Endothelial cell (in vitro differentiated cells): Measurements from ENCODE around the gene MUS81. TPM values are rescaled to one million over a fixed set of nuclear protein-coding genes. Genes with fewer than 3 reads are reported as not detected.
A peak's percentile ranks its signal among the peaks of the same experiment; 100 is the strongest.
"Not testable (repeated sequence)": the region's sequence is repeated elsewhere in the genome, so short reads cannot be mapped to it uniquely, and the experiment has no call there.

Source experiments
- DNase-seq: peaks from one replicate; pipeline ENCODE4 v3.0.0; 2021; ENCODE audit warnings: low spot score
- H3K27ac Mint-ChIP-seq: one replicate; pipeline ENCODE4 v1.8.0; 2021; ENCODE audit warnings: mixed read lengths, inconsistent platforms; ENCODE audit not compliant: unreplicated experiment
- H3K27me3 Mint-ChIP-seq: one replicate; pipeline ENCODE4 v1.8.0; 2021; ENCODE audit warnings: mild to moderate bottlenecking, moderate library complexity, mixed read lengths, inconsistent platforms; ENCODE audit not compliant: unreplicated experiment
- H3K36me3 Mint-ChIP-seq: one replicate; pipeline ENCODE4 v1.8.0; 2021; ENCODE audit warnings: mild to moderate bottlenecking, low read depth, mixed read lengths, inconsistent platforms; ENCODE audit not compliant: unreplicated experiment
- H3K4me1 Mint-ChIP-seq: one replicate; pipeline ENCODE4 v1.8.0; 2021; ENCODE audit warnings: mild to moderate bottlenecking, mixed read lengths, inconsistent platforms; ENCODE audit not compliant: unreplicated experiment
- H3K4me3 Mint-ChIP-seq: one replicate; pipeline ENCODE4 v1.8.0; 2021; ENCODE audit warnings: mild to moderate bottlenecking, mixed read lengths, inconsistent platforms; ENCODE audit not compliant: unreplicated experiment
- H3K9me3 Mint-ChIP-seq: one replicate; pipeline ENCODE4 v1.8.0; 2021; ENCODE audit warnings: mixed read lengths, inconsistent platforms; ENCODE audit not compliant: unreplicated experiment
- total RNA-seq: library from RNA; stranded (reverse); fragmentation: NEBNext Ultra II Directional; extraction: Animal tissue kit (Norgen Biotek cat#: 25700); gene quantifications from one replicate; pipeline ENCODE4 v1.2.1, GENCODE V29; 2021; ENCODE audit not compliant: unreplicated experiment
- TF ChIP-seq, protein P1 (sequence below): fragments of 200-600 bp; sonication (generic); IDR thresholded peaks from one replicate; pipeline ENCODE4 v1.5.0; 2021; ENCODE audit warnings: antibody characterized with exemption; ENCODE audit not compliant: unreplicated experiment

MUS81 gene
- total RNA-seq, 1 donor from 2014 or later, result 73.8 TPM

DNA sequence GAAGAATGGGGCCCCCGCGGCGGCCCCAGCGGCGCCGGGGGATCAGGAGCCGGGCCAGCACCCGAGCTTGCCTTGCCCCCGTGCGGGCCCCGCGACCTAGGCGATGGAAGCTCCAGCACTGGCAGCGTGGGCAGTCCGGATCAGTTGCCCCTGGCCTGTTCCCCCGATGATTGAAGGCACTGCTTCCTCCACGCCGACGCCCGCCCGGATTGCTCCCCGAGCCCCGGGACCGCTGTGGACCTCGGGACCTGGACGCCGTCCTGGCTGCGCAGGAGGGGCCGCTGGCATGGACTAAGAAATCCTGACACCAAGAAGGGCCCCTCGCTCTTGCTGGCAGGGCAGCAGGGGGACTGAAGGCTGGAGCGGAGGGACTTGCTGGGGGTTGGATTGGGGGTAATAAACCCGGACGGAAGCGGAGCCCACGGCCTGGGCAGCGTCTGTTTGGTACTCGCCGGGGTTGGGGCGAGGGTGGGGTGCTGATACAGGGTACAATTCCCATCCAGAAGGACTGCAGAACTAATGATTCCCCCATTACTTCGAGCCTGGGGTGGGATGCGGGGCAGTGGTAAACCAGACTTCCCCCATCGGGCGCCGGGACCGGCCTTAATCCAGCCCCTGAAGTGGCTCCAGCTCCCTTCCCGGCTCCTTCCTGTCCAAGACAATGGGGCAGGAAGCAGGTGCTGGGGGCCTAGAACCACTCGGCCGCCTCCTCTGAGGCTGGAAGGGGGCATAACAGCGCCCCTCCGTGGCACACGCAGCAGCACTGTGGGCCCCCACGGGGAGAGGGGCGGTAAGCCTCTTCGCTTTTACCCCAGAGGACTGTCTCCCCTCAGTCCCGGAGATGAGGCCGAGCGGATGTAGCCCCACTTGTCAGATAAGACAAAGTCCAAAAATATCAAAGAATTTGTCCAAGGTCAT is 31.2 kb downstream of the MUS81 start:
- peak overlapping the region; percentile 90 for H3K4me3 Mint-ChIP-seq
- peaks cover 49% of the 10 kb centered on the region for H3K4me1 Mint-ChIP-seq
- peaks cover 9% of the 10 kb centered on the region for H3K36me3 Mint-ChIP-seq
- no peaks in the 10 kb centered on the region for H3K9me3 Mint-ChIP-seq
- H3K27me3 Mint-ChIP-seq, result peaks cover 39% of the 10 kb centered on the region
- H3K27ac Mint-ChIP-seq, result peak overlapping the region; percentile 92
- peak; percentile 78 for DNase-seq
- TF ChIP-seq, protein P1, sequence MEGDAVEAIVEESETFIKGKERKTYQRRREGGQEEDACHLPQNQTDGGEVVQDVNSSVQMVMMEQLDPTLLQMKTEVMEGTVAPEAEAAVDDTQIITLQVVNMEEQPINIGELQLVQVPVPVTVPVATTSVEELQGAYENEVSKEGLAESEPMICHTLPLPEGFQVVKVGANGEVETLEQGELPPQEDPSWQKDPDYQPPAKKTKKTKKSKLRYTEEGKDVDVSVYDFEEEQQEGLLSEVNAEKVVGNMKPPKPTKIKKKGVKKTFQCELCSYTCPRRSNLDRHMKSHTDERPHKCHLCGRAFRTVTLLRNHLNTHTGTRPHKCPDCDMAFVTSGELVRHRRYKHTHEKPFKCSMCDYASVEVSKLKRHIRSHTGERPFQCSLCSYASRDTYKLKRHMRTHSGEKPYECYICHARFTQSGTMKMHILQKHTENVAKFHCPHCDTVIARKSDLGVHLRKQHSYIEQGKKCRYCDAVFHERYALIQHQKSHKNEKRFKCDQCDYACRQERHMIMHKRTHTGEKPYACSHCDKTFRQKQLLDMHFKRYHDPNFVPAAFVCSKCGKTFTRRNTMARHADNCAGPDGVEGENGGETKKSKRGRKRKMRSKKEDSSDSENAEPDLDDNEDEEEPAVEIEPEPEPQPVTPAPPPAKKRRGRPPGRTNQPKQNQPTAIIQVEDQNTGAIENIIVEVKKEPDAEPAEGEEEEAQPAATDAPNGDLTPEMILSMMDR, result no peak

DNA sequence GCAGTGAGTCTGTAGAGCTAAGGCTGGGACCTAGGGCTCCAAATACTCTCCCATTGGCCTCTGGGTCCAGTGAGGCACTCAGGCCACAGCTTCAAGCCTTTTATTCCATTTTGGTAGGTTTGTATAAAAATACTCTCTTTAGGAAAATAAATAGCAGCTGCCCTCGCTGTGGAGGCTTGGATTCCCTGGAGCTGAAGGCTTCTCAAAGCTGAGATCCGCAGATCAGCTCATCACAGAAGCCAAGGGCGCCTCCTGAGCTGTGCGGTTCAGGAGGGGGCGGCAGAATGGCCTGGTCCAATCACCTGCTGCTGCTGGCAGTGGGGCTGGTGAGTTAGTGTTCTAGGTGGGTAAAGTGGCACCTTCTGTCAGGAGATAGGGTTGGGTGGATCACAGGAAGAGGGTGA is 31.9 kb downstream of the MUS81 start:
- H3K27me3 Mint-ChIP-seq, result peaks cover 32% of the 10 kb centered on the region
- DNase-seq, H3K9me3 Mint-ChIP-seq, H3K36me3 Mint-ChIP-seq: not testable (repeated sequence)
- H3K4me3 Mint-ChIP-seq, result peak overlapping the region; percentile 90
- peaks cover 44% of the 10 kb centered on the region for H3K4me1 Mint-ChIP-seq
- peak overlapping the region; percentile 92 for H3K27ac Mint-ChIP-seq

DNA sequence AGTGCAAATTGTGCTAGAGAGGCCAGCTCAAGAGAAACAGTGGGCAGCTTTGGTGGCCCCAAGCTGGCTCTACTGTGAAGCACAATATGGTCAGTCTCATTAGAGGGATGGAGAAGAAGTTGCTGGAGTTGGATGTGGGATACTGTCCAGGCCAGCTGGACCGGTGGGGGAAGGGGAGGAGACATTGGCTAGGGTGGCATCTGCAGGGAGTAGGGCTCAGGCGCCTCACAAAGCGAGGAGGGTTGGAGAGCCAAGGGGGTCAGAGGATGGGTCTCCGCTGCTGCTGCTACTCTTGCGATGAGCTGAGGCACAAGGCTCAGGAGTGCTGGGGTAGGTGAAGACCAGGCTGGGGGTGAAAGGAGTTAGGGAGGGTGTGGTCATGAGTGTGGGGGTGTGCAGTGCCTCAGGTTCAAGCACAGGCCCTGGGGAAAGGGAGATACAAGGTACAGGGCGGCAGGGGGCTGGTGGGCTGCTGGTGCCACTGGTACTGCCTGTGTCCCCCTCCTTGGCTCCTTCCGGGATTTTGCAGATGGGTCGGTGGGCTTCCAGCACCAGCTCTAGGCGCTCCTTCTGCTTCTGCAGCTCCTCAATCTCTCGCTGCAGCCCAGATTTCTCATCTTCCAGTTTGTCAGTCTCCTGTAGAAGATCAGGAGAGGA is 32.6 kb downstream of the MUS81 start:
- no peak for DNase-seq
- TF ChIP-seq, protein P1, result no peak
- Mint-ChIP-seq H3K9me3 (no peaks in the 10 kb centered on the region), H3K27ac (peak overlapping the region; percentile 92), H3K27me3 (peaks cover 32% of the 10 kb centered on the region), H3K36me3 (peaks cover 4% of the 10 kb centered on the region), H3K4me1 (peaks cover 41% of the 10 kb centered on the region), H3K4me3 (peak overlapping the region; percentile 90)

DNA sequence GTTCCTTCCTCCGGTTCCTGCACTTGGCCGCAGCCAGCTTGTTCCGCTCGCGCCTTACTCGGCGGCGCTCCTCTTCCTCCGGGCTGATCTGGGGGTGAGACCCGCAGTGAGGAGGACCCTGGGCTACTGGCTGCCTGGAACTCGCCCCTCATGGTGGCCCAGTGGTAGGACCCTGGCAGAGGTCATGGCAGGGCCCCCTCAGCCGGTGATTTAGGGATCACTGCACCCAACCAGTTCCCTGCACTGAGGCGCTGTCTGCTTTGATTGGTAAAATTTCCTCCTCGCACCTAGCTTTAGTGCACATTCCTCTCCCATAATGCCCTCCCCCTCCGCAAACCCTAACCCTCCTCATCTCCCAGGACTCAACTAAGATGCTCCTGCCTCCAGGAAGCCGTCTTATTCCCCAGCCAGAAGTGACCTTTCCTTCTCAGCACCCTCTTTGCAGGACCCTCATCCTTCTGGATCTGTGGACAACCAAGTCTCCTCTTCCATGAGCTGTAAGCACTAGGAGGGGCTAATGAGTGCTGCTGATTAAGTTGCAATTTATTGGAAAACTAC is 33.9 kb downstream of the MUS81 start:
- Mint-ChIP-seq H3K27ac (peak overlapping the region; percentile 31), H3K27me3 (peaks cover 31% of the 10 kb centered on the region), H3K36me3 (peaks cover 1% of the 10 kb centered on the region), H3K4me3 (no peak overlapping the region), H3K9me3 (no peaks in the 10 kb centered on the region), H3K4me1 (peaks cover 37% of the 10 kb centered on the region)
- no peak for DNase-seq
- TF ChIP-seq, protein P1, result no peak

DNA sequence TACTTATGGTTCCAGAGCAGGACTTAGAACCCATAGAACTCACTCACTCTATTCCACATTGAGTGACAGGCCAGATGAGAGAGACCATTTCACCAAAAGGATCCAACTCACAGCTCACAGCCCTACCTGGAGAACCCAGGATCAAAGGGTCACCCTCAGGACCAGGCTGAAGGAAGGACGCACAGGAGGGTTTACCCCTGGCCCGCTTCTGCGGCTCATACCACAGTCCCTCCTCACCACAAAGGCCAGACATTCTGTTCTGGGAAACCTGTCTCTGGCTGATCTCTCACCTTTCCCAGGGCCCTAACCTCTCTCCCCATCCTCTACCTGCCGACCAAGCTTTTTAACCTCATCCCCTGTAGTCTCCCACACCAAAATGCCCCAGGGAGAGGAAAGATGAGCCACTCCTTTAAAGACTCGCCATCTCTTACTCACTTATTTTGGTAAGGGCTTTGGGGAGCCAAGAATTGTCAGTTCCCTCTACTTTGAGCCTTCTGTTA is 35.3 kb downstream of the MUS81 start:
- H3K4me3 Mint-ChIP-seq, result no peak overlapping the region
- DNase-seq, result no peak
- H3K9me3 Mint-ChIP-seq, result no peaks in the 10 kb centered on the region
- no peaks in the 10 kb centered on the region for H3K36me3 Mint-ChIP-seq
- H3K4me1 Mint-ChIP-seq, result peaks cover 25% of the 10 kb centered on the region
- peaks cover 20% of the 10 kb centered on the region for H3K27me3 Mint-ChIP-seq
- TF ChIP-seq, protein P1, result no peak
- H3K27ac Mint-ChIP-seq, result no peak overlapping the region
